Spleen (tissue), 7 donors: ENCODE results near the gene EIF2A.

Experiments used
- POLR2A ChIP-seq, 3 donors: fragments of 450-650 bp; IDR thresholded peaks; one replicate each; pipeline ENCODE4 v1.5.1; 2017; ENCODE audit warnings: antibody characterized with exemption in 3 of 3, mild to moderate bottlenecking in 1 of 3
- TF ChIP-seq, protein P1 (sequence below), 11 experiments: fragments of 200-600 bp in 7 of 11; fragments of 450-650 bp in 4 of 11; sonication (generic) in 4 of 11; IDR thresholded peaks in 8 of 11; conservative IDR thresholded peaks in 3 of 11; 1 replicate in 7 of 11; 2 replicates in 4 of 11; pipeline versions ENCODE4 v1.4.0 to v1.8.0; 2016 to 2021; ENCODE audit warnings: antibody characterized with exemption in 11 of 11, inconsistent platforms in 4 of 11, mild to moderate bottlenecking in 1 of 11
- donor health status: DM: no; HTN: no; CAD: no; lungs with moderate emphysema.
- donor health status: DM: no; HTN: no; CAD: no.
- donor health status: DM: no; HTN: no; CAD: no.

DNA sequence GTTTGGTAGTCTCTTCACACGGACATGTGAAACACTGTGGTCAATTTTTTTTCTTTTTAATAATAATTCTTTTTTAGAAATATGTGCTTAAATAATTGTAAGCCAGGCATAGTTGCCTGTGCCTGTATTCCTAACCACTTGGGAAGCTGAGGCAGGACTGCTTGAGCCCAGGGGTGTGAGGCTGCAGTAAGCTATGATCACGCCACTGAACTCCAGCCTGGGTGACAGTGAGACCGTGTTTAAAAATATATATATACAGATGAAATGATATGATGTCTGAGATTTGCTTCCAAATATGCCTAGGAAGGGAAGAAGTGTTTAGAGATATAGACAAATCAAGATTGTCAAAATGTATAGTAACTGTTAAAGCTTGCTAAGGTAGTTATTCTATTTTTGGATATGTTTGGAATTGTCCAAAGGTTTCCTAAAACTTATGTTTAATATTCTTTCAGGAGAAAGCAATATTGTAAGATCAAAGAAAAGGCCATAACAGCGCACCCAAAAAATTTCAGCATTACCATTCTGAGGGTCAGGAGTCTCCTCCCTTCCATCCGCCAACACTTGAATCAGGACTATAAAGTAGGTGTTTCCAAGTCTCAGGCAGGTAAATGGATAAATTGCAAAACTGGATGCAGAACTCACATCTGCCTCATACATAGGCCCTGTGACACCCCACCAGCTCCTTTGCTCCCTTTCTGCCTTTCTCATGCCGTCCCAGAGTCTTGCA is 56.0 kb downstream of the EIF2A start:
- TF ChIP-seq, protein P1, sequence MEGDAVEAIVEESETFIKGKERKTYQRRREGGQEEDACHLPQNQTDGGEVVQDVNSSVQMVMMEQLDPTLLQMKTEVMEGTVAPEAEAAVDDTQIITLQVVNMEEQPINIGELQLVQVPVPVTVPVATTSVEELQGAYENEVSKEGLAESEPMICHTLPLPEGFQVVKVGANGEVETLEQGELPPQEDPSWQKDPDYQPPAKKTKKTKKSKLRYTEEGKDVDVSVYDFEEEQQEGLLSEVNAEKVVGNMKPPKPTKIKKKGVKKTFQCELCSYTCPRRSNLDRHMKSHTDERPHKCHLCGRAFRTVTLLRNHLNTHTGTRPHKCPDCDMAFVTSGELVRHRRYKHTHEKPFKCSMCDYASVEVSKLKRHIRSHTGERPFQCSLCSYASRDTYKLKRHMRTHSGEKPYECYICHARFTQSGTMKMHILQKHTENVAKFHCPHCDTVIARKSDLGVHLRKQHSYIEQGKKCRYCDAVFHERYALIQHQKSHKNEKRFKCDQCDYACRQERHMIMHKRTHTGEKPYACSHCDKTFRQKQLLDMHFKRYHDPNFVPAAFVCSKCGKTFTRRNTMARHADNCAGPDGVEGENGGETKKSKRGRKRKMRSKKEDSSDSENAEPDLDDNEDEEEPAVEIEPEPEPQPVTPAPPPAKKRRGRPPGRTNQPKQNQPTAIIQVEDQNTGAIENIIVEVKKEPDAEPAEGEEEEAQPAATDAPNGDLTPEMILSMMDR (IDR thresholded peaks at IDR 0.05 in 8 of 11, conservative IDR thresholded peaks at IDR 0.05 in 3 of 11): no peak
- TF ChIP-seq POLR2A (IDR thresholded peaks at IDR 0.05): no peak
